Dermis blood vessel endothelial cell (primary cell): Measurements from ENCODE around the gene RAP2A. TPM values are rescaled to one million over a fixed set of nuclear protein-coding genes. Genes with fewer than 3 reads are reported as not detected.

ENCODE experiments used
- DNase-seq: peaks from one replicate; pipeline ENCODE4 v3.0.0; 2010
- total RNA-seq: library from RNA; depleted of rRNA; stranded (reverse); fragments of >200 nt; gene quantifications from 2 replicates; pipeline ENCODE4 v1.2.3, GENCODE V29; 2014

RAP2A gene
- 61.1 and 63.6 TPM in 2 replicates for total RNA-seq

DNA sequence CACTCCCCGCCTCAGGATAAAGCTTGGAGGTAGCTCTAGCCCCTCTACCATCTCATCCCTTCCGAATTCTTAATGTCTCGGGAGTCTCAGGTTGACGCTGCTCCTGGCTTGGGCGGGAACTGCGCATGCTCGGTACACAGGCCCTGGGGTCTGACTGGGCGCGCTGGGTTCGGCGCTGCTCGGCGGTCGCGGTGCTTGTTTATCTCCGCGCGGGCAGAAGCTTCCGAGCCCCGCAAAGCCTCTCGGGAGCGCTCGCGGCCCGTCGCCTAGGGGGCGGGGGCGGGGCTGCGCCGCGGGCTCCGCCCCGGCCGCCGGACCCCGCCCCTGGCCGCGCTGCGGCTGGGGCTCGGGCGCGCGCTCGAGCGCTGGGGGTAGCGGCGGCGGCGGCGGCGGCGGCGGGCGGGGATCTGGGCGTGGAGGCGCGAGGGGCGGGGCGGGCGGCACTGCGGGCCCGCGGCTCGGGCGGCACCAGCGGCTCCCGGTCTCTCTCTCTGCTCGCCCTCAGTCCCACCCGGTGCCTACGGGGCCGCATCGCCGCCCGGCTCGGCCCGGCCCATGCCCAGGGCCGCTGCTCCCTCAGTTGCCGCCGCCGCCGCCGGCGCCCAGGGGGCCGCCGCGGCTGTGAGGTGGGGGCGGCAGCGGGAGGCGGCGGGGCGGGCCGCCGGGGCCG is at the start of gene RAP2A:
RAP2A (plus strand) TSS at position 443 of the 670 bp plus-strand sequence. CDS start 302 bp downstream, outside the sequence.
- DNase-seq: peak; percentile 95

DNA sequence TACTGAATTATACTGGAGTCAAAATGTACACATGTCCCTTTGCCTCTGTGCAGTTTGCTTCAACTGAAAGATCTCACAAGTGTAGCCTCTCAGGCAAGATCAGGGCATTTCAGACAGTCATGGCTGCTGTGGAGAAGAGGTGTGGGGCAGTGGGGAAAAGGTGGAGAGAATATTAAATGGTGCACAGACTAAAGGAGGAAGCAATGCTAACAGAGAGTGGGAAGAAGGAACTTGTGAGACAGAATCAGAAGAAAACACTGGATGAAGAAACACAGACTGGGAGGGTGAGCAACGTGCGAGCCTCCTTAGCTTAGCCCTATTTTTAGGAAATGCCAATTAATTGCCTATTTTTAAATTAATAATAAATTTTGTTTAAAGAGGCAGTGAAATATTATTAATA is 49.6 kb upstream of the RAP2A start:
- no peak for DNase-seq

DNA sequence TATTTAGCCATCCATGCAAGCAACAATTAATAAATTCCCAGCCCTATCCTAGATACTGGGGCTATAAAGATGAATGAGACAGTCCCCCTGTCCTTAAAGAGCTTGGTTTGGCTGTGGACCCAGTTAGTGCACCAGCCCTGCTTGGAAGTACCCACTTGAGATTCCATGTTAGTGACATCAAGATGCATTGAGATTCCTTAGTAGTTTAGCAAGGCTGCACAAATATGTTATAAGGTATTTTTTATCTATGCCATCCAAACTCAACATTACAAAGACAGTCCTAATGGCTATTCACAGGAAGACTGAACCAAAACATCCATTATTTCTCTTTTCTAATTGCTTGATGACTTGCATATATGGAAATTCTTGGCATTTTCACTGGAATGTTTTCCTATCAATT is 48.8 kb upstream of the RAP2A start:
- no peak for DNase-seq

DNA sequence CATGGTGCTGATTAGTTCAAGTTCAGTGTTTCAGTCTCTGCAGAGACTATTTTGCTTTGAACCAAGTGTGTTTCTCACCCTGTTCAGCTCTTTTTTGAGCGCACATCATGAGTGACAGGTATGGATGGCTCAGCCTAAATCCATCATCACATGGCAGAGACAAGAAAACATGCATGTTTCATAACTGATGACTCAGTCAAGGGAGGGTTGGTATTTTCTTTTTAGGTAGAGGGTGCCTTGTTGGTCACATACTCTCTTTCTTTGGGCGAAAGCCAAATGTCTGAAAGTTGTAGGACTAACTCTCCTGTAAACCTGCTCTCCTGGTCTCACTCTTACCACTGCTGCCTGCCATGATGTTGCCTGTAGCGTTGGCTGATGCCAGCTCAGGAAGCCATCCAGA is 48.1 kb upstream of the RAP2A start:
- DNase-seq: no peak

DNA sequence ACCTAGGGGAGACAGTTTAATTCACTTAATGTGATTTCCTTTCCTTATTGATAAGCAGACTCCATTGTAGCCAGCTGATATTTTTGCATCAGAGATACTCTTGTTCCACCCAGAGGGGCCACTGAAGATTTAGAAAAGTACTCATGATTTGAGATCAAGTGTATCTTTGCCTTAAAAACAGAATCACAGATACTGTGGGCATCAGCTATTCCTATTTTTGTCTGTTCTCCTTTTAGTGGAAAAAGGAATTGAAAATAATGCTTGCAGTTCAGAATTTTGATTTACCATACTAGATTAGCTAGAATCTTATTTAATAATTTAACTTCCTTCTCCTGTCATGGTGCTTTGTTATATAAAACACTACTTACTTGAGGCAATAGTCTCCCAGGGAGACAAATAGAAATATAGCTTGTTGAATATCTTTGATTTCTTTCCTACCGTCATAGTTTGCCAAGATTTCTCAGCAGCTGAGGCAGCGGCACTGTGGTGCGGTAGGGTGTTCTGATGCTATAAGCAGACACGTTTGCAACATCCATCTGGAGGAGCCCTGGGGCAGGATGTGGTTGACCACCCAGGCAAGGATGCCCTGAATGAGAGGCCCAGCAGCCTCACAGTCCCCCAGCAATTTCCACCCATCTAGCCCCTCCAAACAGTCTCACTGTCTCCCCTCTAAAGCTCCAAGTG is 47.0 kb upstream of the RAP2A start:
- DNase-seq: no peak

DNA sequence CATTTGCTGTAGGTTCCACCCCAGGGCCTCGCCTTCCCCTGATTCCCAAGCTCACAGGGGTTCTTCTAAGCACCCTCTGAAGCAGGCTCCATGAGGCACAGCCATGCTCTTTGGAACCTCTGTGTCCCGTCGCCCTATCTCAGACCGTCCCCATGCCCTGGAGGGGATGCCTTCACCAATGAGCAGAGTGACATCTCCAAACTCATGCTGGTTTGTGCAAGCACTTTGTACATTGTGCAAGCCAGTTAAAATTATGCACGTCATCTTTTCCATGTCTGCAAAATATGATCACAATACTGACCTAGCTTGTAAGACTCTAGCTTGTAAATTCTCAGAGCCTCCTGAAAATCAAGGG is 46.5 kb upstream of the RAP2A start:
- DNase-seq: no peak

DNA sequence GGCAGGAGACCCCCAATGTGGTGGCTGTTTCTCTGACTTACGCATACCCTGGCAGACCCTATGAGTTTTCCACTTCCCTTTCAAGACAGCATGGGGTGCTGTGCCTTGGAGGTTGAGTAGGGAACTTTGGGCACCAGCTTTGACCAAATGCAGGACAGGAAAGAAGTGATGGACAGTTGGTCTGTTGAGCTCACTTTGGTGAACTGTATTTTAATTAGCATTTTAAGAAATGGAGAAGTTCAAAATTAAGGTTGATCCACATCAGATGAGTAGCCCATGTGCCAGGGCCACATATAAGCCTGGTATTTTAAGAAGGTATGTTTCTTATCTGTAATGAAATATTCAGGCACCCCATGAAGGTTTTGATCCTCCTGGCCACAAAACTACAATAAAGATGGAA is 46.1 kb upstream of the RAP2A start:
- DNase-seq: no peak

DNA sequence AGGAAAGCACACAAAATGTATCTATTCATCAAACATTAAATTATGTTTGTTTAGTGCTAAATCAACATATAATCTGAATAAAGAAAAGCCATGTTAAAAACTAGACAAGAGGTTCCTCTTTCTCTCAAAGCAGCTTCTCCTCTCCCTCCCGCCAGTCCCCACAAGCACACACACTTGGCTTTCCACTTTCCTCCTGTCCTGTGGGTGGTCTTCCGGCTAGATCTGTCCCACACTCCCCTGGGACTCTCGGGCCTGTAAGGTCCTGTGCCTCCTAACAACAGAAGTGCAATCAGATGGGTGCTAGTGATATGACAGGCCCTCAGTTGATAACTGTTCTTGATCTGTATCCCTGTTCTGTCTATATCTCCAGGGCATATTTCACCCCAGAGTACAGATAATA is 45.6 kb upstream of the RAP2A start:
- DNase-seq: no peak

DNA sequence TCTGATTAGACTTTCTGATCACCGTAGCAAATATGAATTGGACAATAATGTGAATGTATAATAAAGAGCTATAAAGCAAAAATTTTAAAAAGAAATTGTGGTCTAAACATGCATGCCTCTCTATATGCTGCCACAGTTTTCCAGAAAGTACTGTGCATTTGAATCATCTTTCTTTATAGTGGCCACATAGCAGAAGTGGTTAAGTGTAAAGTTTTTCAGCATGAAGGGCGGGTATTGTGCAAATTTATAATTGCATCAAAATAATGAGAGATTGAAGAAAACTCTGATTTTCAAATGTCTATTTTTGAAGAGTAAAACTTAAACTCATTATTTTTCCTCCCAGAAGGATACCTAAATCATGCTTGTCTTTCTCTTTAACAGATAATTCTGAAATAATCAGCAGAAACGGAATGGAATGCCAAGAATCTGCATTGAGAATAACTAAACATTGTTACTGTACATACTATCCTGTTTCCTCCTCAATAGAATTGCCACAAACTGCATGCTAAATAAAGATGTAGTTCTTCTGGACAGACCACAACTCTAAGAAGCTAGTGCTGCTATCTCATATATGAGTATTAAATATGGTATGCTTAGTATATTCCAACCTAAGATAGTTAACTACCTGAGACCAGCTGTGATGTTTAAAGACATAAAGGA is 42.9 kb upstream of the RAP2A start:
- no peak for DNase-seq

DNA sequence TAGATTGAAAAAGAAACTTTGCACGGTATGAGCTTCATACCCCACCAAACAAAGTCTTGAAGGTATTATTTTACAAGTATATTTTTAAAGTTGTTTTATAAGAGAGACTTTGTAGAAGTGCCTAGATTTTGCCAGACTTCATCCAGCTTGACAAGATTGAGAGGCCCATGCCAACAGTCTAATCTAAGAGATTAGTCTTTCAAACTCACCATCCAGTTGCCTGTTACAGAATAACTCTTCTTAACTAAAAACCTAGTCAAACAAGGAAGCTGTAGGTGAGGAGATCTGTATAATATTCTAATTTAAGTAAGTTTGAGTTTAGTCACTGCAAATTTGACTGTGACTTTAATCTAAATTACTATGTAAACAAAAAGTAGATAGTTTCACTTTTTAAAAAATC is 41.9 kb upstream of the RAP2A start:
- no peak for DNase-seq

DNA sequence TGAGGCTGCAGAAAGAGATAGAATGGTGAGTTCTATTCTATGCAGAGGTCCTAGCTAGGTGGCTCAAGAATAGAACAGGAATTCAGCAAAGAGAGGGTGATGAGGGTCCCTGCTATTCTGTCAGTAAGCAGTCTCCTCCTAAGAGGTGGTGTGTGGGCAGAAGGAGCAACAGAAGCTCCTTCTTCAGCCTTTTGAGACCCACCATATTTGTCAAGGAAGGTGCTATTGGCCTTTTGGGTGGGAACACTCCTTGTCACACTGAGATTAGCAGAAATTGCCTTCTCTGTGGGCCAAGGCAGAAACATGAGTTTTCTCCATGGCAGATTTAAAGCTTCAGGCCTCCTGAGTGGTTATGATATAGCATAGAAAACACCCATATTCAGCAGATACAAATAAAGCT is 39.4 kb upstream of the RAP2A start:
- DNase-seq: no peak

DNA sequence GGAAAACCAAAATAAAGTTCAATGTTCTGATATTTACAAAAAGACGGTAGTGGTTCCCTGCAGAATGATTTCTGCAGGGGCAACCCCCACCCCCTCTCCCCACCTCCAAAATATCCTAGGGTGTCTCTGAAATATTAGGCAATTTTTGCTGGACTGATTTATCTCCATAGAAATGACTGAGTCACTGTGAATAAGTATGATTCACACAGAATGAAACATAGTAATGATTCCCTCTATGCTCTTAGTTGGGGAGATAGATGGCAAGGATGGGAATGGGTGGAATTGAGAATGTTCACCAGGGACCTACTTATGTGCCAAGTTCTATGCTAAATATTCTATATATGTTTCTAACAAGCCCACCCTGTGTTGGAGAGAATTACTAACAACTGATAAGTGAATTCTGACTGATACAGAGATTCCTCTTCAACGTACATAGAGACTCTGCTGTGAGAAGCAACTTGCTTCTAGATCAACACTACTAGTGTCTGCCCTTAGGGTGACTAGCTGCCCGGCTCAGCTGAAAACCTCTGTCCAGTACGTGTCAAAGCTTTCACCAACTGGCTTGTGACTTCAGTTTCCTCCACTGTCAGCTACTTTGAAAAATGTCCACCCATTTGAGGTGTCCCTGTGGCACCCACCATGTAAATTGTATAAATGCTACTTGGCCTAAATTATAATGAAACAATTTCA is 38.4 kb upstream of the RAP2A start:
- no peak for DNase-seq

DNA sequence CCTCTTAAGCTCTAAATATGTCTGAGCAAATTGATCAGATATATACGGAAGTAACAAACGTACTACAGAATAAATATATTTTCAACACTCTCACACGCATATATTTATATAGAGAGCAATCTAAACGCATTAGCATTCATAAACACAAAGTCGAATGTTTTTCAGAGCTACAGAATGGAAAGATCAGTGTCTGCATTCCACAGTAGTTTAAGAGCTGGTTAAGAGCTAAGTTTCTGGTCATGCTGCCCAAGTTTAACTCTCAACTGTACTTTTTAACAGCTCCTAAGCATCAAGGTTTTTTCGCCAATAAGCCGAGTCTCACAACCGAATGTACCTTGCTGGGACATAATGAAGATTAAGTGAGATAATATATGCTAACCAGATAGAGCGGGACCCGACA is 36.7 kb upstream of the RAP2A start:
- DNase-seq: no peak

DNA sequence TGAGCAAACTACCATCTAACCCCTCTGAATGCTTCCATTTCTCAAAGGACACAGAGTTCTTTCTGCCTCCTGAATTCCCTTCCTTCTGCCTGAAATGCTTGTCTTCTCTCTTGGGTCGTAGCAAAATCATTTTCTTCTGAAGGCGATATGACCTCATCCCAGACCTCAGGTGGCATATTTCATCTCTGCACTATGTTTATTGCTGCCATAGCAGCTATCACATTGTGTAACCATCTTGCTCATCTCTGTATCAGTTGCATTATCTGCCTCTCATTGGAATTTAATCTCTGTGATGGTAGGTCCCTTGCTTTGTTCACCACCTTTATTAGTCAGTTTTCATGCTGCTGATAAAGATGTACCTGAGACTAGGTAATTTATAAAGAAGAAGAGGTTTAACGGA is 32.5 kb upstream of the RAP2A start:
- no peak for DNase-seq

DNA sequence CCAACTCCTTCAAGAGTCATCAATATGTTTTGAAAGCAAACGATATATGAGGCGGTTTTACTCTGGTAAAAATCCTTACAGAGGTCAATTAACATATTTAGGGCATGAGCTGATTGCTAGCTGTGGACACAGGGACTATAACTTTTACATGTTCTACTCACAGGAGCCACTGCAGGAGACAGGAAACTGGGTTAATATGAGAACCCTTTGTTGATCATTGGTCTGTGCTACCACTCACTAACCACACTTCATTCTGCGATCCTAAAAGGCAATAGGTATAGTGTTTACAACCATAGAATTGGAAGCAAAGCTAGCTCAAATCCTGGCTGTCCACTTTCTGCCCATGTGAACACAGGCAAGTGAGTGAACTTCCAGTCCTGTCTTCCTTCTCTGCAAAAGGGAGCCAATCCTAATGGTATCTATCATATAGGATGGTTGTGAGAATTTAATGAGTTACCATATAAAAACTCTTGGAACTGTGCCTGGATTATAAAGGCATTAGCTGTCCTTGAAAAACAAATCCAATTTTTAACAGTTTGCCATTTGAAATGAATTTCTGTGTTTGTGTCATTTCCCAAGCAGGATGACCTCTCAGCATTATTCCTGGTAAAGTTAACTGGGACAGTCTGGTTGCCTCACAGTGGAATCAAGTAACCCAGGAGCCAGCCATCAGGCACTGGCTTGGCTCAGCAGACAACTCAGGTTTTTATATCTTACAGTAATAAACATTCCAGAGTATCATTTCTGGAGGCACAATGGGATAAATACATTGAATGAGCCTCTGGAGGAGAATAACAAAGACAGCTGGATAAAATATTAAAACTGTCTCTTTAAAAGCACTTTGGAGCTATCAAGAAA is 29.8 kb upstream of the RAP2A start:
- no peak for DNase-seq

DNA sequence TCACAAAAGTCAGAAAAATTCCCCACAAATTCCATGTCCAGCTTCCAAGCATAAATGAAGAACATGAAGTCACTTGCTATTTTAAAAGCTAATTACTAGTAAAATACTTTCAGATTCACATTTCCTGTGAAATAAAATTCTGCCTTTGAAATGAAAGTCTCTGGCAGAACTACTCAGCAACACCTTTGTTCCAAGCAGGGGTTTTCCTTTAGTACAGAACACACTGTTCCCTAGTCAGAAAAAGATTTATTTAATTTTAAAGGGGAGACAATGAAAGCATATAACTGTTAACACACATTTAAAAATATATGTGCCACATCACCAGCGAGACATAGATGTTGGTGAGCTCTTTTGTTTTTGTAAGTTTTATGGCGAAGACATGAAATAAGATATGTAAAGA is 26.4 kb upstream of the RAP2A start:
- DNase-seq: no peak

DNA sequence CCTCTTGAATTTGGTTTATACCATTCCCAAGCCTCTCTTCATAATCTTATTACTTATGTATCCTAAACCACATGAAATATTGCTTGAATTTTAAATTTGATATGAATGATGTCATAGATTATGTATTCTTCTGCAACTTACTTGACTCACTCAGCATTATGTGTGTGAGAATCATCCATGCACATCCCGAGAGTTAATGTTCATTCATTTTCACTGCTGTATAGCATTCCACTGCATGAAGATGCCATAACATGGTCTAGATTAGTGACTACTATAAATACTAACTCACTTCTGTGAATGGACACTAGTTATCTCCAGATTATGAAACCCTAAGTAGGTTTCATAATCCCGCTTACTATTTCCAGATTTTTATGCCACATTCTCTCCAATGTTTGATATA is 25.0 kb upstream of the RAP2A start:
- DNase-seq: no peak

DNA sequence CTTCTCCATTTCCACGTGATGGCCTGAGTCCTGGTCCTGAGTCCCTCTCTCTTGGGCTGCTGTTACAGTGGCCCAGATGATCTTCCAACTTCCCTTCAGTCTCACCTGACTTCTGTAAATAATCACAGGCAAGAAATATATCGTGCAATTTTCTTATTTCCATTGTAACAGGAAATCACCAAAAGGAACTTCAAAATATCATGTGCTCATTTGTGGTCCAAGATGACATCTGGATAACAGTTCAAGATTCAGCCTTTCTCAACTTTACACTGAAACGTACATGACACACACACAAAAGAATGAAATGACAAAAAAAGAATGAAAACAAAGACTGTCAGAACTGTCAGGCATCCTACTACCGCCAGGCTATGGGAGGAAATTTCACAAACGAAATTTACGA is 22.0 kb upstream of the RAP2A start:
- no peak for DNase-seq

DNA sequence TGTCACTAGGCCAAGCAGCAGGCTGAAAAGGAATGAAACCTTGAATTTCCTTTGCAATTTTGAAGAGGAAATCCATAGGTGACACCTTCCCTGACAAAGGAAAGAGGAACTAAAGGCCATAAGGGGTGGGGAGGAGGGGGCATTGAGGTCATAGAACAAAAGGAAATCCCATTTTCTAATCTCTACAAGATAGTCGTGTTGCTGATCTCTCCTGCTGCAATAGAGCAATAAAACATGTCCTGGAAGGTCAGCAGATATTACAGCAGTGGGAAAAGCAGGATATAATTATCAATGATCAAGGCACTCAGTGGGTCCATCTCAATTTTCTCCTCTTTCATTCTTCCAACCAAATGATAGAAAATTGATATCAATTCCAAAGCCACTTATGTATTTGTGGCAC is 20.3 kb upstream of the RAP2A start:
- DNase-seq: no peak

DNA sequence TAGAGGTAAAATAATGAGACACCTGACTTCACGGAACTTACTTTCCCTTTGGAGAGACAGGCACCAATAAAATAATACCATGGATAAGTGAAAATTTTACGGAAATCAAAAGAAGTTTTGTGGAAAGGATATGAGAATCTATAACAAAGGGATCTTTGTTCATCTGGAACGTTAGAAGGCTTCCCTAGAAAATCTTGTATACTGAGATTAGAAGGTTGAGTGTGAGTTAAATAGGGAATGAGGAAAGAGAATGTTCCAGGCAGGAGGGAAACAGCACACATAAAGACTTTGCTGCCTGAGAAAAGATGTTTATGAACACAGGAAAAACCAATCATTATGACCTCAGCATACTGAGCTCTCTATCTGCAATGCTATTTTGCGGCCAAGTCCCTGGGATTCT is 19.6 kb upstream of the RAP2A start:
- no peak for DNase-seq

DNA sequence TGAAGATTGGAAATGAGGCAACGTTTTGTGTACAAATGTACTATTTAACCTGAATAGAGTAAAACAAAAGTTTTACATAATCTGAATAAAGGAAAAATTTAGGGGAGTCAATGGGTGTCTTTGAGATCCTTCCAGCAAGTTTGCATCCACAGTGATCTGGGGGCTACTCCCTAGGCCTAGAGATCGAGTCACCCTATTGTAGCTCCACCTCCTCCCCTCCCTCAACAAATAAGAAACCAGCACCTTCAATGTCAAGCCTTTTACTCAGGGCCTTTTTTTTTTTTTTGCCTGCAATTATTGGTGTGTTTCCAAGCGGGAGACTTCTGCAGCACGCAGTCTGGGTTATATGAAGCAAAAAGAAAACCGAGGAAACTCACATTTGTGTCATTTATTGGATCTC is 16.3 kb upstream of the RAP2A start:
- DNase-seq: no peak
